ENCODE results near the gene CCL16.

CCL16 gene

GRCh38 chr17:35988164-35988563 lies 6.9 kb upstream of the CCL16 start:
- Histone ChIP-seq H3K27me3 (ENCODE audit: insufficient read depth, low read length, poor library complexity) (no peaks in the 10 kb centered on the region), H4K20me1 (ENCODE audit: insufficient read depth, low read length) (no peaks in the 10 kb centered on the region), H3K27ac (ENCODE audit: low read length) (no peak overlapping the region), H3K9me3 (ENCODE audit: insufficient read depth, low read length, severe bottlenecking) (peaks cover 6% of the 10 kb centered on the region), H3K4me1 (ENCODE audit: insufficient read depth, low read length) (no peaks in the 10 kb centered on the region), H3K9ac (ENCODE audit: low read depth, low read length) (no peak overlapping the region), H3K36me3 (ENCODE audit: insufficient read depth, low read length) (no peaks in the 10 kb centered on the region), H2AFZ (ENCODE audit: low read depth, low read length) (no peak overlapping the region), H3K4me3 (ENCODE audit: low read depth in 1 of 2, low read length in 2 of 2) (no peak overlapping the region), H3K4me2 (ENCODE audit: insufficient read depth, low read length) (no peak overlapping the region), H3K79me2 (ENCODE audit: insufficient read depth, low read length) (no peaks in the 10 kb centered on the region)
- TF ChIP-seq EZH2 (IDR thresholded peaks at IDR 0.05; ENCODE audit: borderline replicate concordance, low read depth, low read length, severe bottlenecking) (no peak), CTCF (IDR thresholded peaks at IDR 0.05; ENCODE audit: borderline replicate concordance, extremely low read depth, low read length, poor library complexity, severe bottlenecking) (no peak)
- ATAC-seq (ENCODE audit: insufficient read depth, low read depth) (no peak), DNase-seq (no peak)

GRCh38 chr17:35986643-35987042 lies 5.3 kb upstream of the CCL16 start, which contains the start of gene CCL14:
CCL14 (minus strand) TSS chr17:35986729; CDS start chr17:35986649, 80 bp downstream.
- DNase-seq: no peak
- no peak within 1 kb of the TSS for H2AFZ ChIP-seq (ENCODE audit: low read depth, low read length)
- H4K20me1 ChIP-seq (ENCODE audit: insufficient read depth, low read length): no peaks in the 10 kb centered on the region
- H3K4me1 ChIP-seq (ENCODE audit: insufficient read depth, low read length): no peaks in the 10 kb centered on the region
- H3K4me2 ChIP-seq (ENCODE audit: insufficient read depth, low read length): no peak within 1 kb of the TSS
- no peak for ATAC-seq (ENCODE audit: insufficient read depth, low read depth)
- no peak within 1 kb of the TSS for H3K9ac ChIP-seq (ENCODE audit: low read depth, low read length)
- TF ChIP-seq EZH2 (IDR thresholded peaks at IDR 0.05; ENCODE audit: borderline replicate concordance, low read depth, low read length, severe bottlenecking) (no peak), CTCF (IDR thresholded peaks at IDR 0.05; ENCODE audit: borderline replicate concordance, extremely low read depth, low read length, poor library complexity, severe bottlenecking) (no peak)
- H3K79me2 ChIP-seq (ENCODE audit: insufficient read depth, low read length): no peaks in the 10 kb centered on the region
- H3K27ac ChIP-seq (ENCODE audit: low read length): no peak within 1 kb of the TSS
- H3K36me3 ChIP-seq (ENCODE audit: insufficient read depth, low read length): no peaks in the 10 kb centered on the region
- H3K4me3 ChIP-seq (ENCODE audit: low read depth in 1 of 2, low read length in 2 of 2): no peak within 1 kb of the TSS
- H3K9me3 ChIP-seq (ENCODE audit: insufficient read depth, low read length, severe bottlenecking): peaks cover 6% of the 10 kb centered on the region
- H3K27me3 ChIP-seq (ENCODE audit: insufficient read depth, low read length, poor library complexity): no peaks in the 10 kb centered on the region

GRCh38 chr17:35984140-35984539 lies 2.8 kb upstream of the CCL16 start:
- H4K20me1 ChIP-seq (ENCODE audit: insufficient read depth, low read length): no peaks in the 10 kb centered on the region
- TF ChIP-seq EZH2 (IDR thresholded peaks at IDR 0.05; ENCODE audit: borderline replicate concordance, low read depth, low read length, severe bottlenecking) (no peak), CTCF (IDR thresholded peaks at IDR 0.05; ENCODE audit: borderline replicate concordance, extremely low read depth, low read length, poor library complexity, severe bottlenecking) (no peak)
- H3K4me1 ChIP-seq (ENCODE audit: insufficient read depth, low read length): no peaks in the 10 kb centered on the region
- H3K4me3 ChIP-seq (ENCODE audit: low read depth in 1 of 2, low read length in 2 of 2): no peak overlapping the region
- H3K9ac ChIP-seq (ENCODE audit: low read depth, low read length): no peak overlapping the region
- ATAC-seq (ENCODE audit: insufficient read depth, low read depth): no peak
- no peak overlapping the region for H2AFZ ChIP-seq (ENCODE audit: low read depth, low read length)
- DNase-seq: no peak
- H3K9me3 ChIP-seq (ENCODE audit: insufficient read depth, low read length, severe bottlenecking): peaks cover 1% of the 10 kb centered on the region
- no peak overlapping the region for H3K4me2 ChIP-seq (ENCODE audit: insufficient read depth, low read length)
- H3K27me3 ChIP-seq (ENCODE audit: insufficient read depth, low read length, poor library complexity): no peaks in the 10 kb centered on the region
- no peaks in the 10 kb centered on the region for H3K79me2 ChIP-seq (ENCODE audit: insufficient read depth, low read length)
- H3K27ac ChIP-seq (ENCODE audit: low read length): no peak overlapping the region
- no peaks in the 10 kb centered on the region for H3K36me3 ChIP-seq (ENCODE audit: insufficient read depth, low read length)

Measured in DND-41 (cell line).